Fibroblast of mammary gland (primary cell): ENCODE measurements around the gene CDKAL1.

Experiments used
- DNase-seq: peaks from one replicate; pipeline ENCODE4 v3.0.0-alpha.2; 2010; ENCODE audit warnings: low read depth
- H3K4me3 ChIP-seq: 2 replicates; pipeline ENCODE4 v1.5.1; 2011; ENCODE audit warnings: low read depth, mild to moderate bottlenecking, low read length, moderate library complexity; ENCODE audit not compliant: control insufficient read depth
- TF ChIP-seq, protein P1 (sequence below): conservative IDR thresholded peaks from 2 replicates; pipeline ENCODE4 v1.5.1; 2011; ENCODE audit warnings: low read depth, low read length, inconsistent platforms; ENCODE audit not compliant: control insufficient read depth, insufficient read depth

Gene CDKAL1

DNA sequence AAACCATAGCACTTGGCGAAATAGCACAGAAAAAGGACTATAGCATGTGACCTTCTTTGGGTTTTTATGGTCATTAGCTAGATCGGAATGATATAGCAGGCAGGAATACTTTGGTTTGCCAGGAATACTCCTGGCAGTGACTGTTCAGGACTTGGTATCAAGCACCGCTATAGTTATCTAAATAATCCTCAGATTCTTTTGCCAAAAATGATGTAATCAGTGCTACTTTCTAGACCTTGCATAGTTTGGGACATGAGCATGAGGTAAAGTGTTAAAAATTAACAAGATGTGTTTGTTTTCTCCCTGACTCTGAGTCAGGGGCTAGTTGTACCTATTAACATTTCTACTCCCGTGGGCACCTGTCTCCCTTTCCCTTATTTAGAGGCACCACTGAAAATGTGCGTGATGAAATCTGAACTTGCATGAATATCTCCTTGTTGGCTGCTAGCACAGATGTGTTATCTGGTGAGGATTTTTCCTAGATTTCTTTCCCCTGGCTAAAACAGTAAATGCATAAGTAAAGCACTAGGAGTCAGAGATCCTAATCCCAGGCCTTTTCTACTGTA is 511.0 kb downstream of the CDKAL1 start:
- TF ChIP-seq, protein P1, sequence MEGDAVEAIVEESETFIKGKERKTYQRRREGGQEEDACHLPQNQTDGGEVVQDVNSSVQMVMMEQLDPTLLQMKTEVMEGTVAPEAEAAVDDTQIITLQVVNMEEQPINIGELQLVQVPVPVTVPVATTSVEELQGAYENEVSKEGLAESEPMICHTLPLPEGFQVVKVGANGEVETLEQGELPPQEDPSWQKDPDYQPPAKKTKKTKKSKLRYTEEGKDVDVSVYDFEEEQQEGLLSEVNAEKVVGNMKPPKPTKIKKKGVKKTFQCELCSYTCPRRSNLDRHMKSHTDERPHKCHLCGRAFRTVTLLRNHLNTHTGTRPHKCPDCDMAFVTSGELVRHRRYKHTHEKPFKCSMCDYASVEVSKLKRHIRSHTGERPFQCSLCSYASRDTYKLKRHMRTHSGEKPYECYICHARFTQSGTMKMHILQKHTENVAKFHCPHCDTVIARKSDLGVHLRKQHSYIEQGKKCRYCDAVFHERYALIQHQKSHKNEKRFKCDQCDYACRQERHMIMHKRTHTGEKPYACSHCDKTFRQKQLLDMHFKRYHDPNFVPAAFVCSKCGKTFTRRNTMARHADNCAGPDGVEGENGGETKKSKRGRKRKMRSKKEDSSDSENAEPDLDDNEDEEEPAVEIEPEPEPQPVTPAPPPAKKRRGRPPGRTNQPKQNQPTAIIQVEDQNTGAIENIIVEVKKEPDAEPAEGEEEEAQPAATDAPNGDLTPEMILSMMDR = no peak
- no peak for DNase-seq
- H3K4me3 ChIP-seq = no peak overlapping the region

DNA sequence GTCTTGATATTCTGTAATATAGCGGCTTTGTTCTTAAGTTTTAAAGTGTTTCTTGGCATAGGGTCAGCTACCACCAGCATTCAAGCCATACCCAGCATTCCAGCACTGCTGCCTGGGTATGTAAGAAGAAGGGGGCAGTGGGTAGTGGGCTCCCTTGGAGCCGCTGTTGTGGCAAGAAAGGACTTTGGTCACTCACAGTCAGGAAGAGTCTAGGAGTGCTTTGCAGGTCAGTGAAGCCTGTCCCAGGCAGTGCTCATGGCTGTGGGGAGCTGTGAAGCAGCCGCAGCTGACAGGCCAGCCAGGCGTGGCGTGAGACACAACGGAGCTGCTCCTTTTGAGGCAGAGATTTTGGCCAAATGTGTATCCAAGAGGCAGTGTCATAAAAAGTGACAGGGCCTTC is 512.0 kb downstream of the CDKAL1 start:
- H3K4me3 ChIP-seq = no peak overlapping the region
- TF ChIP-seq, protein P1 = no peak
- DNase-seq = no peak

DNA sequence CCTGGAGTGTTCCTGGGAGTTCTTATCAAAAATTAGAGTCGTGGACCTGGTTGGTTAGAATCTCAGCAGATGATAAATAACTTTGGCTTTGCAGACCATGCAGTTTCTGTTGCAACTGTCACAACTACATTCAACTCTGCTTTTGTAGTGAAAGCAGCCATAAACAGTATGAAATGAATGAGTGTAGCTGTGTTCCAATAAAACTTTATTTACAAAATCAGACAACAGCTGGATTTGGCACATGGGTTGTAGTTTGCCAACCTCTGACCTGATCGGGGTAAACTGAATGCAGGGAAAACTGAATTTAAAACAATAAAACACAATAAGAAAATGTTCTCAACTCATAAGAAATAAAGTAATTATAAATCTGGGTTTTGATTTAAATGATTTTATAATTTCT is 513.8 kb downstream of the CDKAL1 start:
- TF ChIP-seq, protein P1 = no peak
- no peak for DNase-seq
- no peak overlapping the region for H3K4me3 ChIP-seq

DNA sequence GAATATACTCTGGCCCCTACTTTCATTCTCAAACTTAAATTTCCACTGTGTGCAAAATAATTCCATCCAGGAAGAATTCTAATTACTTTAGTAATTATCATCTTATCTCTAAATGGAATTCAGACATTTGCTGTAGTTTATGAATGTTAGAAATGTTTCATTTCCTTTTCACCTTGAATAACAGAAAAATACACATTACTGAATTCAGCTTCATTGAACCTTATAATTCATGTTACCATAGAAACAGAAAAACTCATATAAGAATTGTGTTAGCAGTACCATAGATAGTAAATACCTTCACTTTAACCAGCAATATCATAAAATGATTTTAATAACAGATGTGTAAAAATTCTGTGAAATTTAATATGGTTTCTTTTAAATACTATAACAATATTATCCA is 514.9 kb downstream of the CDKAL1 start:
- H3K4me3 ChIP-seq = no peak overlapping the region
- TF ChIP-seq, protein P1 = no peak

DNA sequence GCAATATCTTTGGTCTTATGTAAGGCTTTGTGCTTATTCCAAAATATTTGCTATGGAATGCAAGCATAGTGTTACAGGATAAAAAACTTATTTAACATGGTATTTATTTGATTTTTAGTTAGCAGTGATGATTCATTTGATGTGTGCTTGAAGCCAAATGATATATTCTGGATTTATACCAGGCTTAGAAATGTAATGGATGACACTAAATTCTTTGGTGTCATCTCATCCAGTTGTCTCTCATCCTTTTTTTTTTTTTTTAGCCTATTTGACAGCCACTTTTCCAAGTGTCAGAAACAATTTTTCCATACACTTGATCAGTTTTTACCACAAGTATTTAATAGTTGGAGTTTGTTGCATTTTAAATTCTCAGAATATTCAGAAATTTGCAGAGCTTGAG is 515.3 kb downstream of the CDKAL1 start:
- DNase-seq = peak; percentile 8
- H3K4me3 ChIP-seq = no peak overlapping the region
- TF ChIP-seq, protein P1 = no peak

More for the DNA sequence above, 514.9 kb downstream of the CDKAL1 start:
- no peak for DNase-seq

DNA sequence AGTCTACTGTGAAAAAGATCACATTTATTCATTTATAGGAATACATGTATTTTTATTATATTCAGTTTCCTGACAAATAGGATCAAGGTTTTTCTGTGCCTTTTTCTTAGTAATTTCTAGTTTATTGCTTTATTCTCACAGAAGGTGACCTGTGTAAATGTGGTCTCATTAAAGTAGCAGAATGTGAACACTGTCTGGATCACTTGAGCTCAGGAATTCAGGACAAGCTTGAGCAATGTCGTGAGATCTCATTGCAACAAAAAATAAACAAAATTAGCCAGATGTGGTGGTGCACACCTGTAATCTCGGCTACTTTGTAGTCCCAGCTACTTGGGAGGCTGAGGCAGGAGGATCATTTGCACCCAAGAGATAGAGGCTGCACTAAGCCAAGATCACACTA is 516.7 kb downstream of the CDKAL1 start:
- DNase-seq = no peak
- H3K4me3 ChIP-seq = no peak overlapping the region
- TF ChIP-seq, protein P1 = no peak

DNA sequence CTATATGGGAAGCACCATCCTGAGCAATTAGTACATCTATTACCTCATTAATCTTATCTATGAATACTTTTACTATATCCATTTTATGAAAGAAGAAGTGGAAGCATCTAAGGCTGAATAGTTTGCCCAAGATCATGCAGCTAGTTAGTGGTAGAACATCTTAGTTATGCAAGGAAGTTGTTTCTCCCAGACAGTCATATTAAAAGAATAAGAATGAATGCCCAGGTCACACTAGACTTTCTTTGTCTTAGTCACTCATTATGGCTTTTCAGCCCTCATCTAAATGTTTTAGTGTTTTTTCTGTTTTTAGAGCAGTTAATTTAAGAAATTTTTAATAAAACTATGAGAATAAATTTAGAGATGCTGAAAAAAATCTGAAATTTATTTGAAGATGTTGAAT is 517.5 kb downstream of the CDKAL1 start:
- TF ChIP-seq, protein P1 = no peak
- DNase-seq = no peak
- no peak overlapping the region for H3K4me3 ChIP-seq
